NCI-H1930 (cell line): ENCODE data around the gene CDR2L.
"Not testable (repeated sequence)": the region's sequence is repeated elsewhere in the genome, so short reads cannot be mapped to it uniquely, and the experiment has no call there.

Experiments used
- DNase-seq, 2 experiments: peaks; one replicate each; lab custom pipeline; 2025; lab: John Stamatoyannopoulos, UW

CDR2L gene

DNA sequence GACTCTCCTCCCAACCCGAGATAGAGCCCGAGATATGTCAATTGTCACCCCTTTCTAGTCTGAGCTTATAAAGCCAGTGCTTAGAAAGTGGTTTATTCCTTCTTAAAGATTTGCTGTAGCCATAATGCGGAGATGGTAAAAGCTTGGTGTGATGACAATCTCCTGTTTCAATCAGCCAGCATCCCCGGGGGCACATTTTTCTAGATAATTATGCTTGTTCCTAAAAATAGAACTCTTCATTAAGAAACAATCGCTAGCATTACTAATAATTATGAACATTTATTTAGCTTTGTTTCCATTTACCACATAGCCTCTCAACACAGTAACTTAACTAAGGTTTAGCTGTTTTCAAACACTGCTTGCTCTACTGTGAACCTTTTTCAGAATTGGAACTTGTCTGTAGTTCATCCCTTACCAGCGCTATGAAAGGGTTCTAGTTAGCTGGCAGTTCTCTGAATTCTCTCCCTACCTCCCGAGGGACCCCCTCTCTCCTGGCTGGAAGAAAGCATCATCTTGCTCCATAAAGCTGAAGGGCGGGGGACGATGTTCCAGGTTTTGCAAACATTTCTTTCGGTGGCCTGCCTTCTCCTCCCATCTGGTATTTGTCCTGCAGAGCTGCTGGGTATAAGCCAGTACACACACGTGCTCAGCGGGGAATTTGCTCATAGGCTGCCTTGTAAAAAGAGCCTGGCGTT lies 24.1 kb downstream of the CDR2L start:
- peak in 1 of 2 experiments; percentile 23 for DNase-seq

DNA sequence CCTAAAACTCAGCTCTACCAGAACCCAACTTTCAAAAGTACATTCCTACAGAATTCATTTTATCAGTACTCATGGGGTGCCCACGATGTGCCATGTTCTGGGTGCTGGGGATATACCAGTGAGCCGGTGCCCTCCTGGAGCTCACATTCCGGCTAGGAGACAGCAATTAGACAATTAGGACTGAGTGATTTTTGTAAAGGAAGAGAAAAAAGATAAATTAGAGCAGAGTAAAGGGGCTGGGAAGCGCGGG lies 24.6 kb downstream of the CDR2L start:
- DNase-seq, result peak in 1 of 2 experiments; percentile 47

DNA sequence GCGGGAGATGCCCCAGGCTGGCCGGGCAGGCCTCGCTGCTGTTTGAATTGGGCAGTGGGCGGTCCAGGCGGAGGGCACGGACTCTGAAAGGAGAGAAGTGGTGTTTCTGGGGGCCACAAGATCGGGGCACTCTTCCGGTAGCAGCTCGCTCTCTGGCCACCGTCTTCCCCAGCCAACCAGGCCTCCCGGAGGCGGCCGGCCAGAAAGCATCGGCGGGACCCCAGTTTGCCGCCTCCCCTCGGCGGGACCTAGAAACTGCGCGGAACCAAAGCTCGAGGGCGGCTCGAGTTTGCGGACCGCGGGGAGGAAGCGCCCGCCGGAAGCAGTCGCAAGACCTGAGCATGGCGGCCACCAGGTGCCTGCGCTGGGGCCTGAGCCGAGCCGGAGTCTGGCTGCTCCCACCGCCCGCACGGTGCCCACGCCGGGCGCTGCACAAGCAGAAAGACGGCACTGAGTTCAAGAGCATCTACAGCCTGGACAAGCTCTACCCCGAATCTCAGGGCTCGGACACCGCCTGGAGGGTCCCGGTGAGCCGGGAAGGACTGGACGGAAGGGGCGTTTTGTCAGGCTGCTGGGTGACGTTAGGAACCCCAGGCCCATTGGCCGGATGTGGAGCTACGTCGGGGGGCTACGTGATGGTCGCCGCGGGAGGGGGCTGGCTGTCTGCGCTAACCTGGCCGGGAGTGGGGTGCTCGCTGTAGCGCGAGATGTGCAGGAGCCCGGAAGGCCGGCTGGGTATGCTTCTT lies 25.1 kb downstream of the CDR2L start, which contains the start of gene MRPL58:
TSS of gene MRPL58 (plus strand) at position 325 of the 746 bp plus-strand sequence. CDS start at position 342, 17 bp downstream.
- DNase-seq, result peak; percentile 85 to 86

DNA sequence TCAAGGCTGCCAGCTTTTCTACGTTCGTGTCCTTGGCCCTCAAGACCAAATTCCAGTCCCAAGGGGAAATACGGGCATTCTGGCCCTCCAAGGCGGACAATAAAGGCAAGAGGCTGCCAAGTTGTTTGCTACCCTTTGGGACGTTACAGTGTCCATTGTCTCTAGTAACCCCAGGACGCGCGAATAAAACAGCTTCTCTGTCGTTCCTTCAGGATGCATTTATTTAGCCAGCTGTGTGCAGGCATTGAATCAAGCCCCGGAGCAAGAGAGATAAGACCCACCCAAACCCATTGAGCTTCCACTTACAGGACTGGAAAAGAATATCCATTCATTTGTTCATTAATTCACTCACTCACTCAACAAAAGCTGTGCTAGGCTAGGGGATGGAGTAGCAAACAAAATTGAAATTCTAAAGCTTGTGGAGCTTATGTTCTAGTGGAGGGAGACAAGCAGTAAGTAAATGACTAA lies 25.7 kb downstream of the CDR2L start:
- no peak for DNase-seq

DNA sequence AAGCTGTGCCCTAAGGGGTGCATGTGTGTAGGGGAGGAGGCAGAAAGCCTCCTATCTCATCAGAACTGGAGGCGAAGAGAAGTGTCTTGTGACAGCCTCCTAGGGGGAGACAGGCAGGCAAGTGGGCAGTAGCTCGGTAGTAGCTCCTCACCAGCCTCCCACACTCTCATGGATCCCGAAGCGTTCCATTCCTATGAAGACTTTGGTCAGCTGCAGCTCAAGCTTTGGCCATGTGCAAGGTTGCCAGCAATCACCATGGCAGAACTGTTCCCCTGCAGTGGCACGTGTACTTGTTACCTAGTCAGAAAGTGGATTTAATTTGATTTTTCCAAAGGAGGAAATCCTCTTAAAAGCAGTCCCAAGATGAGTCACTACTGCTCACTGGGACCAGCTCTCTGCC lies 31.7 kb downstream of the CDR2L start:
- no peak for DNase-seq

DNA sequence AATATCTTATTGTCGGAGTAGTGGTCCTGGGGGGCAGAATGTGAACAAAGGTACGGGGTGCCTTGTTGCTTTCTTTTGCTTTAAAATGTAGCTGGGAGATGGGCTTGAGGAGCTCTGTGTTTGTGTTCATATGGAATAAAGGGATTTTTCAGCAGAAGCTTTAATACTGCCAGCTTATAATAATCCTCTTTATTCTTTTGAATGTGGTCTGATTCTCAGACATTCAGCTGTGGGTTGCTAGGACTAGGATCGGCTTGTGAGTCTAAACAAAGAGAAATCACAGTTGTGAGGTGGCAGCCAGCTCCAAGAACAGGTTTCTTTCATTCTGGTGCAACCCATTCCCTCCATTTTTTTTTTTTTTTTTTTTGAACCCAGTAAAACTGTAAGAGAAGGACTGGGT lies 32.3 kb downstream of the CDR2L start:
- no peak for DNase-seq

DNA sequence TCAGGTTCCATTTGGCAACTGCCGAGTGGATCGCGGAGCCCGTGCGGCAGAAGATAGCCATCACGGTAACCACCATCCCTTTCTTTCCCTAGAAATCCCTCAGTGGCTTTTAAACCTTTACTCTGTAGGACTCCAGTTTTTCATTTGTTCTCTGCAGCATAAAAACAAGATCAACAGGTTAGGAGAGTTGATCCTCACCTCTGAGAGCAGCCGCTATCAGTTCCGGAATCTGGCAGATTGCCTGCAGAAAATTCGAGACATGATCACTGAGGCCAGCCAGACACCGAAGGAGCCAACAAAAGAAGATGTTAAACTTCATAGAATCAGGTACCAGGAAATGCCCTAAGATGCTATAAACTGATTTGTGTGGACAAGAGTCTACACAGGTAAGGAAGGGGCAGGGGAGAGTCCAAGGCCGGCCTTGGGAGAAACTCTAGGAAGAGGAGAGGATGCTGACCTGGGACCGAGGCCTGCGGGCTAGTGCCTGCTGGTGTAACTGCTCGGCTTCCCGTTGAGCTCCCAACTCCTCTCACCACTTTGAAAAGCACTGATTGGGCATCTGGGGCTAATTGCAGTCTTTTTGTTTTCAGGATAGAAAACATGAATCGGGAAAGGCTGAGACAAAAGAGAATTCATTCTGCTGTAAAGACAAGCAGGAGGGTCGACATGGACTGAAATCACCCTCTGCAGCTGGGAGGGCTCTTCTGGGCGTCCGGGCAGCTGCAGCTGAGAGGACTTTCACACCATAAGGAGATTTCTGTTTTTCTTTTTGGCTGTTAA lies 33.1 kb downstream of the CDR2L start:
- no peak for DNase-seq

DNA sequence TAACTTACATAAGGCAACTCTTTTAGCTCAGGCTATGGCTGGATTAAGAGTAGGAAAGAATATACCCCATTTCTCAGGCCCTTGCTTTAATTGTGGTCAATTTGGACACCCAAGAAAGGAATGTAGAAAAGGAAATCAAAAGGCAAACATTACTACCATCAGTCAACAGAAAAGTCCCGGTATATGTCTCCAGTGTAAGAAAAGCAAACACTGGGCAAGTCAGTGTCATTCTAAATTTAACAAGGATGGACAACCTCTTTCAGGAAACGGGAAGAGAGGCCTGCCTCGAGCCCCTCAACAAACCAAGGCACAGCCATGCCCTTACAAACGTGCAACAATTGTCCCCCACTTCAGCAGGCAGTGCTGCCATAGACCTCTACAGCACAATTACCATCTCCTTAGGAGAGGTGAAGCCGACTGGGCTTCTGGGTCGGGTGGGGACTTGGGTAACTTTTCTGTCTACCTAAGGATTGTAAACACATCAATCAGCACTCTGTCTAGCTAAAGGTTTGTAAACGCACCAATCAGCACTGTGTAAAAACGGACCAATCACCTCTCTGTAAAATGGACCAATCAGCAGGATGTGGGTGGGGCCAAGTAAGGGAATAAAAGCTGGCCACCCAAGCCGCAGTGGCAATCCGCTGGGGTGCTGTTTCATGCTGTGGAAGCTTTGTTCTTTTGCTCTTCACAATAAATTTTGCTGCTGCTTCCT lies 37.4 kb downstream of the CDR2L start:
- DNase-seq, result no peak

DNA sequence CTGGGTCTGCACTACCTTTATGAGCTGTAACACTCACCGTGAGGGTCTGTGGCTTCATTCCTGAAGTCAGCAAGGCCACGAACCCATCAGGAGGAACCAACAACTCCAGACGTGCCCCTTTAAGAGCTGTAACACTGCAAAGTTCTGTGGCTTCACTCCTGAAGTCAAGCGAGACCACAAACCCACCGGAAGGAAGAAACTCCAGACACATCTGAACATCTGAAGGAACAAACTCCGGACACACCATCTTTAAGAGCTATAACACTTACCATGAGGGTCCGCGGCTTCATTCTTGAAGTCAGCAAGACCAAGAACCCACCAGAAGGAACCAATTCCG lies 37.9 kb downstream of the CDR2L start:
- not testable (repeated sequence) for DNase-seq

DNA sequence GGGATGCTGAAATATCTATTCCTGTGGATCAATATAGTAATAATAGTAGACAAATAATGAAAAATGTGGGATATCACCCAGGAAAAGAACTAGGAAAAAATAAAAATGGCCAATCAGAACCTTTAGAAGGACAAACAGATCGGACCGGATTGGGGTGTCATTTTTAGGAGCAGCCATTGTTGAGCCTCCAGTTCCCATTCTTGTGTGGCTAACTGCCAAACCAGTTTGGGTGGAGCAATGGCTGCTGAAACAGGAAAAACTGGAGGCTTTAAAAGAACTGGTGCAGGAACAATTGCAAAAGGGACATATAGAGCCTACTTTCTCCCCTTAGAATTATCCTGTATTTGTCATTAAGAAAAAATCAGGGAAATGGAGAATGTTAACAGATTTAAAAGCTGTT lies 39.2 kb downstream of the CDR2L start:
- DNase-seq, result not testable (repeated sequence)

DNA sequence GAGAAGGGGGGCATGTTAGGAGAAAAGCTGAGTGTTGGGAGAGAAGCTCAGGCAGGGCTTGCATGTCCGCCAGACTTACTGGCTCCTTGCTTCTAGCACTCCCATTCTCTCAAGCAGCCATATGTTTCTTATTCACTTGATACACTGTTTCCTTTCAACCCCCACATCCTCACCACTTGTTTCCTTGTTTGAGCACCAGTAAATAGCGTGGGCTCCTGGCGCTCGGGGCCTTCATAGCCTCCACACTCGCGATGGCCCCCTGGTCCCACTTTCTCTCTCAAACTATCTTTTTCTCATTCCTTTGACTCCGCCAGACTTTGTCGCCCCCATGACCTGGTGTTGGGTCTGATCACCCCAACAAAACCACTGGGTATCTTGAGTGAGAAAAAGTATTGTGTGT lies 42.7 kb downstream of the CDR2L start:
- no peak for DNase-seq

DNA sequence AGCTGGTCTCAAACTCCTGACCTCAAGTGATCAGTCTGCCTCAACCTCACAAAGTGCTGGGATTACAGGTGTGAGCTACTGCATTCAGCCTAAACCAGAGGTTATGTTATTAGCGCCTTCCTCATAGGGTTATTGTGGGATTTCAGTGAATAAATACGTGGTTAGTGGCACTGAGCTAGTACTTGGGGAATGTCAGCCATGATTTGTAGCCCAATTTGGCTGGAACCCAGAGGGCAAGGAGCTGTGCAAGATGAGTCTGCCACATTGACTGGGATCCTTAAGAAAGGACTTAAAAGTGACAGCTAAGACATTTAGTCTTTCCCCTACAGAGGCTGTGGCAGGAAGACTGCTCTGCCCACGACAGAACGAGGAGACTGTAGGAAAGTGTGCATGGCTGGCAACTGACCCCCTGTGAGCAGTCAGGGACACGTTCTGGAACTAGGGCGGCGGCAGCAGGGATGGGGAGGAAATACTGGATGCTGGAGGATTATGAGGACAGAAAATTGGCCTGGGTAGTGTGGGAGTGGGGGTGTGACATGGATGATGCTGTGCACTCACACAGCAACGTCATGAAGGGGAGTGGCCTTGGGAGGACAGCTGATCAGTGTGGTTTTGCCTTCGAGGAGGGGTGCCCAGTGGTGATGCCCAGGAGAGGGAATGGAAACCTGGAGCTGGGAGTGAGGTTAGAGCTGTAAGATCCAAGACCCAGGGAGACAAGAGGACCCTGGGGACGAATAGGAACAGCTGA lies 44.7 kb downstream of the CDR2L start:
- DNase-seq, result peak; percentile 52 to 70

DNA sequence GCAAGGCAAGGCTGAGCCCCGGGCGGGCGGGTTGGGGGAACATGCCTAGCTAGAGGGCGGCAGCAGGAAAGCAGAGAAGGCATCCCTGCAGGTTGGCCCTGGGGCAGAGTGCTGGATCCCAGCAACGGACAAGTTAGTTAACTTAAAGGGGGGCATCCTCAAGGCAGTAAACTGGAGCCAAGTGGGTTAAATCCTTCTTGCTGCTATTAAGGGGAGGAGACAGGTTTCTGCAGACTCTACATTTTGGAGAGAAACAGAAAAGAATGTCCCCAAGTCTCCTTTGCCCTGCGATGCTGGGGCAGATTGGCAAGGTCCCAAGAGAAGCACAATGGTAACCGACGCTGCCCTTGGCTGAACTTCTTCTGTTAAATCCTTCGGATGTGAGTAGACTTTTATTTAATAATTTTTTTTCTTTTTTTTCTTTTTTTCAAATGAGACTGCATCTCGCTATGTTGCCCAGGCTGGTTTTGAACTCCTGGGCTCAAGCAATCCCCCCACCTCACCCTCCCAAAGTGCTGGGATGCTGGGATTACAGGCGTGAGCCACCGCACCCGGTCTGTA lies 45.4 kb downstream of the CDR2L start:
- DNase-seq, result peak; percentile 24 to 70

DNA sequence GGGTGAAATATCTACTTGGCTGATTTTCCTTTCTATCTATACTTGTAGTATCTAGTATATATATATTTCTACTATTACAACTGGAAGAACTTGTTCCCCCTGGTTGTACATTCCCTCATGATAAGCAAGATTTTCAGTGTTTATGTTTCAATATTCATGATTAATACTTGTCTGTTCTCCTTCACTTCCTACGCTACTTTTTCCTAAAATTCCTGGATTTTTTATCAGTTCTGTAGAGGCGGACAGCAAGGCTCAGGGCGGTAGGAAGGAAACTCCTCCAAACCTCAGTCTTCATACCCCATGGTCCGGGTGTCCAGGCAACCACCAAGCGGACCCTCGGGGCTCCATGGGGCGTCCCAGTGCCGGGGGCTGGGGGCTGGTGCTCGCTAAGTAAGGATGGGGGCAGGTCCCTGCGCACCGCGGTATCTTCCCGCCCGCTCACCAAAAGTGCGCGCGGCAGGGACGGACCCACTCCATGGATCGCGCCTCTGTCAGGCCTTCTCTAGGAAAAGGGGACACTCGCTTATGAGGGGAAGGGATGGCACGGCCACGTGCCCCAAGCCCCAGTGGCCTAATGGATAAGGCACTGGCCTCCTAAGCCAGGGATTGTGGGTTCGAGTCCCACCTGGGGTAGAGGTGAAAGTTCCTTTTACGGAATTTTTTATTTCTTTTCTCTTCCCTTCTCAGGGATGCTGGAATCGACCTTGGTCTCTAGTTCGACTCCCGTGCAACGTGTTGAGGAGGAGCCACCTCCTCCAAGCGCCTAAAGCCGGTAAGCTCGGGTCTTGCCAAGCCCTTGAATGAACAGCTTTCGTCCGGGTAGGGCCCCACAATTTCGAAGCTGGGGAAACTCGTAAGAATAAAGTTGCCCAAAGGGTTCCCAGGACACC lies 46.2 kb downstream of the CDR2L start:
- DNase-seq, result peak; percentile 91 to 93

DNA sequence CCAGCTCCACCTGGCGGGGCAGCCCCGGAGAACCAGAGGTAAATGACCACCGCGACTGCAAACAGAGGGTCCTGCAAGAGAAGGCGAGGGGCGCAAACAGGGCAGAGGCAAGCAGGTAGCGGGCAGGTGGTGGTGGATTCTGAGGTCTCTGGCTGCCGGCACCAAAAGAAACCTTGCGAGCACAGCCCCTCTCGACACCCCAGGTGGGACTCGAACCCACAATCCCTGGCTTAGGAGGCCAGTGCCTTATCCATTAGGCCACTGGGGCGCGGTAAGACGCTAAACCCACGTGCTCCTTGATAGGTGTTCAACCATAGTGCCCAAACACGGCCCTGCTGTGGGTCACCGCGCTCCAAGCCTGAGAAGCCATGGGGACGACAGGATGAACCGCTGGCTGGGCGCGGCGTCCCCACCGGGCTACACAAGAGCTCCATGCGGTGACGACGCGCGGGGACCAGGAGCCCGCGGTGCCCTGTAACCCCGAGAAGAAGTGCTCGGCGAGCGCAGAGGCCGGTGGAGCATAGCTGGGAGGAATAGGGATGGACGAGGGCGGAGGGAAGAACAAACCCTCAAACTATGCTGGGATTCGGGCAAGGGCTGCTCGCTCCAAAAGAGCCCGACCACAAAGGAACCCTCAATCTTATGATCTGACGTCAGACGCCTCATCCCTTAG lies 46.9 kb downstream of the CDR2L start:
- DNase-seq, result peak; percentile 92 to 95

DNA sequence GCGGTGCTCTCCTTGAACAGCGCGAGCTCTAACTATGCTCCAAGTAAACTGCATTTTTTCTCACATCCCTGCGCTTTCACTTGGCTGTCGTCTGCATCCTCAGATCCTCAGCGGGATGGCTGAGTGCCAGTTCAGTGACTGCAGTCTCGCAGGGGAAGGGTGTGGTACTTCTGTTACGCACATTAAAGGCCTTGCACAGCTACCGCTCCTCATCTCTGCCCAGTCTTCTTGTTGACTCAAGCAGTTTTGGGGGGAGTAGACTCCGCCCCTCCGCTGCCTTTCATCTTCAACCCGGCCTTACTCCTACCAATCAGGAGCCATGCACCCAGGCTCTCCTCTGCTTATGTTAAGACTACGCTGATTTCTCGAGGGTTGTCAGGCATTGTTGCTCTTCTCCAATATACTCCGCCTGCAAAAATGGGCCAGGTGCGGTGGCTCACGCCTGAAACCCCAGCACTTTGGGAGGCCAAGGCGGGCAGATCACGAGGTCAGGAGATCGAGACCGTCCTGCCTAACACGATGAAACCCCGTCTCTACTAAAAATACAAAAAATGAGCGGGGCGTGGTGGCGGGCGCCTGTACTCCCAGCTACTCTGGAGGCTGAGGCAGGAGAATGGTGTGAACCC lies 49.3 kb downstream of the CDR2L start:
- DNase-seq, result peak in 1 of 2 experiments; percentile 9

DNA sequence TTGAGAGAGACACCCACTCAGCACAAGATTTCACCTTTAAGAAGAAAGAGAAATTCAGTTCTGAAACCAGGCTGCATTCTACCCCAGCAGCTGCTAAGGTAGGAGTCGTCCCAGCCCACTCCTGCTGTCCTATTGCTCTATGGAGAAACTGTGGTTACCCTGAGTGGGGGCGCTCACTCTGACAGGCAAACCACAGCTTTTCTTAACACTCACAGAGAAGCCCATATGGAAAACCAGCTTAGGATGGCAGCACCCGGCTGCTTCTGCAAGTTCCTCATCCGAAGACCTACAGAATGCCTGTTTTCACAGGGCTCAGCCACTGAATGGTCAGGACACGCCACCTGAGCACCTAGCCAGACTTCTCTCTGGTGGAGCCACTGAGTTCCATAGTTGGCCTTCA lies 51.8 kb downstream of the CDR2L start:
- DNase-seq, result no peak

DNA sequence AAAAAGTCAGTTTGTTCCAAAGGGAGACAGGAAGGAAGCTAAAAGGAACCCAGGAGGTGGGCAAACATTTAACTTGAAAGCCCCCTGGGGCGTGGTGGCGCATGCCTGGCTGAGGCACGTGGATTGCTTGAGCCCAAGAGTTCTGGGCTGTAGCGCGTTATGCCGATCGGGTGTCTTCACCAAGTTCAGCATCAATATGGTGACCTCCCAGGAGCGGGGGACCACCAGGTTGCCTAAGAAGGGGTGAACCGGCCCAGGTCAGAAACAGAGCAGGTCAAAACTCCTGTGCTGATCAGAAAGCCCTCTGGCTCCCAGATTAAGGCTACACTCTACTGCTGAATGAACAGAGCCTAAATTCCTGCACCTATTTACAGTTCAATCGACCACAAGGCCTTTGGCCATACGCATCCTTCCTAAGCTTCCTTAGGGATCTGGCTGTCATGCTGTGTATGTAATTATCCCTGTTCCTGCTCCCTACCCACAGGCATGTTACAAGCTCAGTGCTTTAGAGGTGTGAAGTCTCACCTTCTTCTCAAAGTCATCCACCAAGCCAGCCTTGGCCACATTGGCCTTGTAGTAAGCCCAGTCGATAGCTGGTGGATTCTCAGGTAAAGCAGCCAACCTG lies 54.3 kb downstream of the CDR2L start:
- no peak for DNase-seq

DNA sequence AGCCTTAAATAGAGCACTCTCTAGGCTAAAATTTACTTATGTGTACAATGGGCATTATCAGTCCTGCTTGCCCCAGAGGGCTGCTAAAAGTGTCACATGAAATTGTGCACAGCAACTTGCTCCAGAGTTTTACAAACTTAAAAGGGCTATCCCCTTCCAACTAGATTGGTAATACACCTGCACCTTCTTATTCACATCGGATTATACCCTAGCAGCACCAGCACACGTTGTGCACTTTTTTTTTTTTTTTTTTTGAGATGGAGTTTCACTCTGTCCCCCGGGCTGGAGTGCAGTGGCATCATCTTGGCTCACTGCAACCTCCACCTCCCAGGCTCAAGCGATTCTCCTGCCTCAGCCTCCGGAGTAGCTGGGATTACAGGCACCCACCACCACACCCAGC lies 56.4 kb downstream of the CDR2L start:
- DNase-seq, result not testable (repeated sequence)
